ENCODE results near the gene ZFAND3. TPM values are rescaled to one million over a fixed set of nuclear protein-coding genes. Genes with fewer than 3 reads are reported as not detected.

ZFAND3 gene
- total RNA-seq, 1 experiment from 2014 or later = 47.2 TPM

- Histone ChIP-seq H3K36me3 (ENCODE audit: control insufficient read depth in 1 of 2, insufficient read depth in 2 of 2, low read length in 2 of 2) (no peaks in the 10 kb centered on the region), H2AFZ (ENCODE audit: low read depth, low read length, poor library complexity, severe bottlenecking) (no peak overlapping the region), H3K4me1 (ENCODE audit: control insufficient read depth in 1 of 2, insufficient read depth in 2 of 2, low read length in 2 of 2) (no peaks in the 10 kb centered on the region), H4K20me1 (ENCODE audit: insufficient read depth) (no peaks in the 10 kb centered on the region), H3K9me3 (ENCODE audit: control insufficient read depth in 1 of 2, insufficient read depth in 1 of 2, low read depth in 1 of 2, low read length in 2 of 2) (no peaks in the 10 kb centered on the region), H3K9me2 (ENCODE audit: insufficient read depth) (no peaks in the 10 kb centered on the region), H3K27ac (ENCODE audit: low read depth, low read length) (no peak overlapping the region), H3K4me2 (ENCODE audit: low read length) (no peak overlapping the region), H3K79me2 (ENCODE audit: insufficient read depth, low read length) (no peaks in the 10 kb centered on the region), H3K9ac (ENCODE audit: low read length) (no peak overlapping the region), H3K27me3 (ENCODE audit: insufficient read depth, low read length) (no peaks in the 10 kb centered on the region), H3K4me3 (replicated peaks in 1 of 2; ENCODE audit: low read depth in 1 of 2, low read length in 2 of 2) (no peak overlapping the region)
- no peak for TF ChIP-seq POLR2A (IDR thresholded peaks at IDR 0.05; ENCODE audit: borderline replicate concordance, extremely low read depth, insufficient read depth, insufficient read length)
- no peak for TF ChIP-seq EZH2phosphoT487 (IDR thresholded peaks at IDR 0.05; ENCODE audit: borderline replicate concordance)
- no peak for TF ChIP-seq CBX3 (IDR thresholded peaks at IDR 0.05; ENCODE audit: low read depth)
- TF ChIP-seq POLR2AphosphoS5 (IDR thresholded peaks at IDR 0.05; ENCODE audit: low read depth, low read length) = no peak
- no peak for TF ChIP-seq SRF (IDR thresholded peaks at IDR 0.05; ENCODE audit: low read depth)
- no peak for TF ChIP-seq SIN3A (IDR thresholded peaks at IDR 0.05; ENCODE audit: low read depth)
- TF ChIP-seq ZFX (IDR thresholded peaks at IDR 0.05) = no peak
- TF ChIP-seq CEBPB (IDR thresholded peaks at IDR 0.05; ENCODE audit: low read depth) = no peak
- TF ChIP-seq YY1 (IDR thresholded peaks at IDR 0.05; ENCODE audit: extremely low read depth, insufficient replicate concordance, low read depth, low read length) = no peak
- TF ChIP-seq, protein P1, sequence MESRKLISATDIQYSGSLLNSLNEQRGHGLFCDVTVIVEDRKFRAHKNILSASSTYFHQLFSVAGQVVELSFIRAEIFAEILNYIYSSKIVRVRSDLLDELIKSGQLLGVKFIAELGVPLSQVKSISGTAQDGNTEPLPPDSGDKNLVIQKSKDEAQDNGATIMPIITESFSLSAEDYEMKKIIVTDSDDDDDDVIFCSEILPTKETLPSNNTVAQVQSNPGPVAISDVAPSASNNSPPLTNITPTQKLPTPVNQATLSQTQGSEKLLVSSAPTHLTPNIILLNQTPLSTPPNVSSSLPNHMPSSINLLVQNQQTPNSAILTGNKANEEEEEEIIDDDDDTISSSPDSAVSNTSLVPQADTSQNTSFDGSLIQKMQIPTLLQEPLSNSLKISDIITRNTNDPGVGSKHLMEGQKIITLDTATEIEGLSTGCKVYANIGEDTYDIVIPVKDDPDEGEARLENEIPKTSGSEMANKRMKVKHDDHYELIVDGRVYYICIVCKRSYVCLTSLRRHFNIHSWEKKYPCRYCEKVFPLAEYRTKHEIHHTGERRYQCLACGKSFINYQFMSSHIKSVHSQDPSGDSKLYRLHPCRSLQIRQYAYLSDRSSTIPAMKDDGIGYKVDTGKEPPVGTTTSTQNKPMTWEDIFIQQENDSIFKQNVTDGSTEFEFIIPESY (IDR thresholded peaks at IDR 0.05; ENCODE audit: extremely low read depth, insufficient replicate concordance, low read length) = no peak
- no peak for TF ChIP-seq RAD21 (IDR thresholded peaks at IDR 0.05; ENCODE audit: low read depth)
- POLR2A ChIA-PET = no interaction called here
- ATAC-seq (no peak), DNase-seq (ENCODE audit: low read depth, low spot score) (no peak)
- CTCF ChIA-PET = no interaction called here
- RAD21 ChIA-PET (ENCODE audit: low non-redundant PET in 1 of 2, low total read pairs in 2 of 2, uncharacterized antibody in 2 of 2, unreplicated experiment in 2 of 2) = no interaction called here
- intact Hi-C loops (cut with micrococcal nuclease) = no loop called here
- BruUV-seq (replicated peaks) = no TSS peak
Observed at GRCh38 chr6:38193051-38193450, 373.5 kb downstream of the ZFAND3 start.
